HepG2 (cell line): ENCODE measurements around the gene RFTN1. TPM values are rescaled to one million over a fixed set of nuclear protein-coding genes. Genes with fewer than 3 reads are reported as not detected.
A peak's percentile ranks its signal among the peaks of the same experiment; 100 is the strongest.

Source experiments
- BCLAF1 ChIP-seq: fragments of 450-650 bp; IDR thresholded peaks from 2 replicates; pipeline ENCODE4 v1.6.1; 2017; ENCODE audit warnings: mild to moderate bottlenecking
- CAMTA2 ChIP-seq: sonication (generic); formaldehyde crosslinking; IDR thresholded peaks from 2 replicates; pipeline ENCODE4 v1.4.0; 2020; ENCODE audit warnings: mild to moderate bottlenecking, missing genetic modification reagents, borderline replicate concordance
- CREB1 ChIP-seq, 2 experiments: fragments of 450-650 bp in 1 of 2; IDR thresholded peaks; 2 replicates each; pipeline ENCODE4 v1.6.1; 2016 to 2017; ENCODE audit warnings: control low read depth in 1 of 2, mild to moderate bottlenecking in 1 of 2, missing compliant biosample characterization in 1 of 2, missing genetic modification characterization in 1 of 2
- CTCF ChIP-seq: sonication (generic); formaldehyde crosslinking; IDR thresholded peaks from 2 replicates; pipeline ENCODE4 v1.5.0; 2020; ENCODE audit warnings: mild to moderate bottlenecking, missing genetic modification reagents, moderate library complexity
- HNRNPUL1 ChIP-seq: fragments of 200-400 bp; formaldehyde crosslinking; IDR thresholded peaks from 2 replicates; pipeline ENCODE4 v1.6.1; 2017; ENCODE audit warnings: low read depth, mild to moderate bottlenecking, low read length, moderate library complexity
- MTA3 ChIP-seq: sonication (generic); formaldehyde crosslinking; IDR thresholded peaks from 2 replicates; pipeline ENCODE4 v1.4.0; 2020; ENCODE audit warnings: missing genetic modification reagents
- NFRKB ChIP-seq: fragments of 450-650 bp; IDR thresholded peaks from 2 replicates; pipeline ENCODE4 v1.6.1; 2017
- THAP8 ChIP-seq: sonication (generic); formaldehyde crosslinking; IDR thresholded peaks from 2 replicates; pipeline ENCODE4 v1.5.1; 2020; ENCODE audit warnings: missing genetic modification reagents, mild to moderate bottlenecking, borderline replicate concordance
- ZBTB40 ChIP-seq, 2 experiments: fragments of 450-650 bp in 1 of 2; sonication (generic) in 1 of 2; formaldehyde crosslinking in 1 of 2; IDR thresholded peaks; 2 replicates each; pipeline versions ENCODE4 v1.6.1 to v1.8.0; 2016 to 2022; ENCODE audit warnings: antibody characterized with exemption in 1 of 2, mild to moderate bottlenecking in 1 of 2, missing genetic modification reagents in 1 of 2
- ZNF275 ChIP-seq: sonication (generic); formaldehyde crosslinking; IDR thresholded peaks from 2 replicates; pipeline ENCODE4 v1.8.0; 2022; ENCODE audit warnings: missing genetic modification reagents, mild to moderate bottlenecking, inconsistent platforms, borderline replicate concordance
- ZNF383 ChIP-seq: sonication (generic); formaldehyde crosslinking; IDR thresholded peaks from 2 replicates; pipeline ENCODE4 v1.4.0; 2020; ENCODE audit warnings: missing genetic modification reagents, mild to moderate bottlenecking, borderline replicate concordance
- ZNF543 ChIP-seq: sonication (generic); formaldehyde crosslinking; IDR thresholded peaks from 2 replicates; pipeline ENCODE4 v1.4.0; 2020; ENCODE audit warnings: mild to moderate bottlenecking, missing genetic modification reagents
- ZNF839 ChIP-seq: sonication (generic); formaldehyde crosslinking; IDR thresholded peaks from 2 replicates; pipeline ENCODE4 v1.4.0; 2020; ENCODE audit warnings: missing genetic modification reagents, mild to moderate bottlenecking, borderline replicate concordance
- polyA plus RNA-seq, 8 experiments: library from polyadenylated mRNA; depleted of rRNA in 3 of 8; stranded (reverse) in 7 of 8; unstranded in 1 of 8; fragments of >200 nt; fragmentation: Illumina TruSeq in 4 of 8; extraction: Trizol in 4 of 8; gene quantifications; 2 replicates each; pipeline versions ENCODE4 v1.2.1 to v1.2.3, GENCODE V29; 2011 to 2016; ENCODE audit warnings: low read depth in 4 of 8, missing spikeins in 1 of 8, mixed read lengths in 1 of 8; ENCODE audit not compliant: insufficient read depth in 1 of 8
- total RNA-seq, 5 experiments: library from RNA; depleted of rRNA; stranded (reverse); fragments of >200 nt; fragmentation: Illumina TruSeq; extraction: Trizol; gene quantifications; 2 replicates each; pipeline ENCODE4 v1.2.3, GENCODE V29; 2016; ENCODE audit warnings: low read depth in 1 of 5

Gene RFTN1
- total and polyA plus RNA-seq, 2 of the 13 experiments (the other 11 are each of a cell fraction or from before 2014, with no cell fraction given): not detected

GRCh38 chr3:16332904-16333426, 180.5 kb downstream of the RFTN1 start (continued):
- TF ChIP-seq ZBTB40 (IDR thresholded peaks at IDR 0.05) (no peak), ZBTB40 (CRISPR knock-in tag; IDR thresholded peaks at IDR 0.05) (no peak), HNRNPUL1 (no peak), CREB1 (IDR thresholded peaks at IDR 0.05) (no peak), CREB1 (CRISPR knock-in tag; IDR thresholded peaks at IDR 0.05) (peak; percentile 64; the same call in 1 of the 2 replicates), ZNF275 (CRISPR knock-in tag) (no peak), CAMTA2 (CRISPR knock-in tag) (no peak), ZNF543 (CRISPR knock-in tag) (no peak), BCLAF1 (no peak), CTCF (CRISPR knock-in tag) (no peak), NFRKB (no peak), ZNF383 (no peak), MTA3 (CRISPR knock-in tag) (no peak), THAP8 (no peak), ZNF839 (no peak)
